Osteocyte (in vitro differentiated cells): Measurements from ENCODE around the gene TRIP10. TPM values are rescaled to one million over a fixed set of nuclear protein-coding genes. Genes with fewer than 3 reads are reported as not detected.
A peak's percentile ranks its signal among the peaks of the same experiment; 100 is the strongest.

Source experiments
- DNase-seq: peaks from one replicate; pipeline ENCODE4 v3.0.0; 2021; ENCODE audit warnings: mixed read lengths; ENCODE audit not compliant: unreplicated experiment; ENCODE audit errors: extremely low spot score
- H3K27ac Mint-ChIP-seq: one replicate; pipeline ENCODE4 v1.8.0; 2021; ENCODE audit warnings: mild to moderate bottlenecking, mixed read lengths; ENCODE audit not compliant: unreplicated experiment
- H3K27me3 Mint-ChIP-seq: one replicate; pipeline ENCODE4 v1.8.0; 2021; ENCODE audit warnings: mixed read lengths; ENCODE audit not compliant: unreplicated experiment
- H3K36me3 Mint-ChIP-seq: one replicate; pipeline ENCODE4 v1.8.0; 2021; ENCODE audit warnings: mixed read lengths; ENCODE audit not compliant: unreplicated experiment
- H3K4me1 Mint-ChIP-seq: one replicate; pipeline ENCODE4 v1.8.0; 2021; ENCODE audit warnings: mixed read lengths; ENCODE audit not compliant: unreplicated experiment
- H3K4me3 Mint-ChIP-seq: one replicate; pipeline ENCODE4 v1.8.0; 2021; ENCODE audit warnings: mild to moderate bottlenecking, moderate library complexity, mixed read lengths; ENCODE audit not compliant: unreplicated experiment
- H3K9me3 Mint-ChIP-seq: one replicate; pipeline ENCODE4 v1.8.0; 2021; ENCODE audit warnings: mixed read lengths; ENCODE audit not compliant: unreplicated experiment
- long read RNA-seq: library from polyadenylated mRNA; unstranded; transcript quantifications from one replicate; pipeline ENCODE4 v2.0.0, GENCODE V29; 2021
- total RNA-seq: library from RNA; stranded (reverse); gene quantifications from 2 replicates; pipeline ENCODE4 v1.2.1, GENCODE V29; 2021
- TF ChIP-seq, protein P1 (sequence below): fragments of 200-600 bp; sonication (generic); IDR thresholded peaks from 2 replicates; pipeline ENCODE4 v1.5.0; 2021; ENCODE audit warnings: antibody characterized with exemption, mild to moderate bottlenecking, moderate library complexity

TRIP10 gene, protein sequence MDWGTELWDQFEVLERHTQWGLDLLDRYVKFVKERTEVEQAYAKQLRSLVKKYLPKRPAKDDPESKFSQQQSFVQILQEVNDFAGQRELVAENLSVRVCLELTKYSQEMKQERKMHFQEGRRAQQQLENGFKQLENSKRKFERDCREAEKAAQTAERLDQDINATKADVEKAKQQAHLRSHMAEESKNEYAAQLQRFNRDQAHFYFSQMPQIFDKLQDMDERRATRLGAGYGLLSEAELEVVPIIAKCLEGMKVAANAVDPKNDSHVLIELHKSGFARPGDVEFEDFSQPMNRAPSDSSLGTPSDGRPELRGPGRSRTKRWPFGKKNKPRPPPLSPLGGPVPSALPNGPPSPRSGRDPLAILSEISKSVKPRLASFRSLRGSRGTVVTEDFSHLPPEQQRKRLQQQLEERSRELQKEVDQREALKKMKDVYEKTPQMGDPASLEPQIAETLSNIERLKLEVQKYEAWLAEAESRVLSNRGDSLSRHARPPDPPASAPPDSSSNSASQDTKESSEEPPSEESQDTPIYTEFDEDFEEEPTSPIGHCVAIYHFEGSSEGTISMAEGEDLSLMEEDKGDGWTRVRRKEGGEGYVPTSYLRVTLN
- total RNA-seq, result 51.1 and 53.8 TPM in 2 replicates
- long read RNA-seq, partial matches to known transcripts, result 3 of 9 reads
- long read RNA-seq, other reads (novel, unspliced or antisense), result 4 of 9 reads

DNA sequence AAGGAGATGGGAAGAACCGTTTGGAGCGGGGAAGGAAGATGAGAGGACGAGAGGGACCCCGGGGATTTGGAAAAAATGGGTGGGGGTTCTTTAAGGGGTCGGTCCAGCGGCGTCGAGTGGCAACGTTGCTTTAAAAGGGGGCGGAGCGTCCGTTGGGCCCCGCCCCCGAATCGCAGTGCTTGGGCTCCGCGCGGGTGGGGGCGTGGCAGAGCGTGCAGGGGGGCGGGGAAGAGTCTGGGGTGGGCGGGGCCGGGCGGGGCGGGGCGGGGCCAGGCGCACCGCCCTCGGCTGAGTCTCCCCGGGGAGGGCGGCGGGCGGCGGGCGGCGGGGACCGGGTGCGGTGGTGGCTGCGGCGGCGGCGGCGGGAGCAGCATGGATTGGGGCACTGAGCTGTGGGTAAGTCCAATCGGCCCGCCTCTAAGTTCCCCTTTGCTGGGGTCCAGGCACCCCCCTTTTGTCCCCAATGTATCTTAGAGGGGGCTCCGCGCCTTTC lies at the start of gene TRIP10:
TSS of gene TRIP10 (plus strand) at position 291 of the 493 bp plus-strand sequence. CDS start at position 373, 82 bp downstream.
- TF ChIP-seq, protein P1, sequence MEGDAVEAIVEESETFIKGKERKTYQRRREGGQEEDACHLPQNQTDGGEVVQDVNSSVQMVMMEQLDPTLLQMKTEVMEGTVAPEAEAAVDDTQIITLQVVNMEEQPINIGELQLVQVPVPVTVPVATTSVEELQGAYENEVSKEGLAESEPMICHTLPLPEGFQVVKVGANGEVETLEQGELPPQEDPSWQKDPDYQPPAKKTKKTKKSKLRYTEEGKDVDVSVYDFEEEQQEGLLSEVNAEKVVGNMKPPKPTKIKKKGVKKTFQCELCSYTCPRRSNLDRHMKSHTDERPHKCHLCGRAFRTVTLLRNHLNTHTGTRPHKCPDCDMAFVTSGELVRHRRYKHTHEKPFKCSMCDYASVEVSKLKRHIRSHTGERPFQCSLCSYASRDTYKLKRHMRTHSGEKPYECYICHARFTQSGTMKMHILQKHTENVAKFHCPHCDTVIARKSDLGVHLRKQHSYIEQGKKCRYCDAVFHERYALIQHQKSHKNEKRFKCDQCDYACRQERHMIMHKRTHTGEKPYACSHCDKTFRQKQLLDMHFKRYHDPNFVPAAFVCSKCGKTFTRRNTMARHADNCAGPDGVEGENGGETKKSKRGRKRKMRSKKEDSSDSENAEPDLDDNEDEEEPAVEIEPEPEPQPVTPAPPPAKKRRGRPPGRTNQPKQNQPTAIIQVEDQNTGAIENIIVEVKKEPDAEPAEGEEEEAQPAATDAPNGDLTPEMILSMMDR, result no peak
- no peaks in the 10 kb centered on the region for H3K27me3 Mint-ChIP-seq
- H3K9me3 Mint-ChIP-seq, result no peaks in the 10 kb centered on the region
- peaks cover 6% of the 10 kb centered on the region for H3K36me3 Mint-ChIP-seq
- H3K4me1 Mint-ChIP-seq, result peaks cover 65% of the 10 kb centered on the region
- DNase-seq, result peak; percentile 93
- peak within 1 kb of the TSS; percentile 97 for H3K27ac Mint-ChIP-seq
- peak within 1 kb of the TSS; percentile 95 for H3K4me3 Mint-ChIP-seq

DNA sequence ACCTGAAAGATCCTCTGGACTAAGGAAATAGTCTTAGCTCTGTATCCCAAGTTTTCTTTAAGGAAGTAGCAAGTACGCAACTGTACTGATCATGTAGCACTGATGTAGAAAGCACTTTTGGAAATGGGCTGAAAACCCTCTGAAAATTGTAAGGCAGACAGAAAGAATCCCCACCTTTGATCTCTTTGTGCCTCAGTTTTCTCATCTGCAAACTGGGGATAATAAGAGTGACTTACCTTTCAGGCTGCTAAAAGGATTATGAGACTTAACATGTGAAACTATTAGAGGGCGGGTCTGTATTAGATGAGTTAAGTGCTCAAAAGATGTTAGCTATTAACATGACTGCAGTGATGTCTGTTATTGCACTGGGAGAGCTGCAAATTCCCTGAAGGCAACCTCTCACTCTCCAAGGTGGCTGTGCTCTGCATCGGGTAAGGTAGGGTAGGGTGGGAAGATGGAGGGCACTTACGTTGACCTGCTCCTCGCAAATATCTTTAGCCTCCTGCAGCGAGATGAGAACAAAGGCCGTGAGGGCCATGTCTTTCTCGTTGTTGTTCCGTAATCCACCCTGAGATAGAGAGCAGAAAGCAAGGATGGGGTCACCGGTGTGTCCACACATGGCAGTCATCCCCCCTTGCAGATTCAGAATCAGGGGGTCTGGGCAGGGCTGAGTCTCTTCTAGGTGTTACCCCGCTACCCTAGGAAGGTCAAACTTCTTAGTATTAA lies 49.2 kb upstream of the TRIP10 start:
- no peaks in the 10 kb centered on the region for H3K4me1 Mint-ChIP-seq
- no peak for DNase-seq
- H3K9me3 Mint-ChIP-seq, result peaks cover 3% of the 10 kb centered on the region
- H3K27ac Mint-ChIP-seq, result no peak overlapping the region
- TF ChIP-seq, protein P1, result no peak
- H3K27me3 Mint-ChIP-seq, result peaks cover 3% of the 10 kb centered on the region
- no peaks in the 10 kb centered on the region for H3K36me3 Mint-ChIP-seq
- H3K4me3 Mint-ChIP-seq, result no peak overlapping the region

DNA sequence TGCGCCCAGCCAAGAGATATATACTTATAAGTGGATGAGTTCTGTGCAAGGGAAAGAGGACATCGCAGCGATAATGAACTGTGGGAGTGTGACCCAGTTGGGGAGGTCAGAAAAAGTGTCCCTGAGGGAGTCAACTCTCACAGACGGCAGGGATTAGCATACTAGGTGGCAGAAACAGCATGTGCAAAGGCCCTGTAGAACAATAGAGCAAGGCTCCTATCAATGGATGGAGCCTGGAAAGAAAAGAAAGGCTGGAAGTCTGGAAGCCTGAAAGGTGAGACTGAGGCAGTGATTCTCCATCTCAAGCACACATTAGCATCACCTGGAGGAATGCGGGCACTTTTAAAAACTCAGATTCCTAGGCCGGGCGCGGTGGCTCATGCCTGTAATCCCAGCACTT lies 48.1 kb upstream of the TRIP10 start:
- H3K27ac Mint-ChIP-seq, result no peak overlapping the region
- TF ChIP-seq, protein P1, result no peak
- no peaks in the 10 kb centered on the region for H3K4me1 Mint-ChIP-seq
- H3K36me3 Mint-ChIP-seq, result no peaks in the 10 kb centered on the region
- DNase-seq, result no peak
- H3K9me3 Mint-ChIP-seq, result peaks cover 3% of the 10 kb centered on the region
- H3K4me3 Mint-ChIP-seq, result no peak overlapping the region
- H3K27me3 Mint-ChIP-seq, result peaks cover 2% of the 10 kb centered on the region

DNA sequence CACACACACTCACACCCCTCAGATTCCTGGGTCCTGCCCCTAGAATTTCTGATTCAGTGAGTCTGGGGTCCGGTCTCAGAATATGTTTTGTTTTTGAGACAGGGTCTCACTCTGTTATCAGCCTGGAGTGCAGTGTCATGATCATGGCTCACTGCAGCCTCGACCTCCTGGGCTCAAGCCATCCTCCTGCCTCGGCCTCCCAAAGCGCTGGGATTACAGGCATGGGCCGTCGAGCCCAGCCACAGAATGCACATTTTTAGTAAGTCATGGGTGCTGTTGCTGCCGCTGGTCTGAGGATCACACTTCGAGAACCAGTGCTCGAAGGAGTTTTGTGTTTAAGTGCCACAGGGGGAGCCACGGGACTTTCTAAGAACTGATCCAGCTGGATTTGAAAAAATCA lies 47.5 kb upstream of the TRIP10 start:
- H3K27ac Mint-ChIP-seq, result no peak overlapping the region
- no peak for DNase-seq
- H3K4me1 Mint-ChIP-seq, result no peaks in the 10 kb centered on the region
- no peaks in the 10 kb centered on the region for H3K27me3 Mint-ChIP-seq
- no peaks in the 10 kb centered on the region for H3K36me3 Mint-ChIP-seq
- TF ChIP-seq, protein P1, result no peak
- peaks cover 3% of the 10 kb centered on the region for H3K9me3 Mint-ChIP-seq
- H3K4me3 Mint-ChIP-seq, result no peak overlapping the region
